ENCODE data around the gene EPB41L3.
"Not testable (repeated sequence)": the region's sequence is repeated elsewhere in the genome, so short reads cannot be mapped to it uniquely, and the experiment has no call there.

GRCh38 chr18:5488044-5488443, 55.8 kb downstream of the EPB41L3 start:
- not testable (repeated sequence) for TF ChIP-seq CTCF (IDR thresholded peaks at IDR 0.05); SIN3A (IDR thresholded peaks at IDR 0.05; ENCODE audit: borderline replicate concordance, insufficient read depth, low read depth, low read length); REST (IDR thresholded peaks at IDR 0.05; ENCODE audit: insufficient read depth in 1 of 2, low read depth in 2 of 2, low read length in 1 of 2)
